Stimulated activated CD4-positive, alpha-beta T cell treated with anti-CD3 and anti-CD28 coated beads, Interleukin-2, amount 100 ng/mL, for 24 hours (primary cell): Measurements from ENCODE around the gene ZNF66.
"Not testable (repeated sequence)": the region's sequence is repeated elsewhere in the genome, so short reads cannot be mapped to it uniquely, and the experiment has no call there.

Source experiments
- DNase-seq, 2 donors: peaks; one replicate each; pipeline ENCODE4 v3.0.0-alpha.2; 2020

The ZNF66 gene

DNA sequence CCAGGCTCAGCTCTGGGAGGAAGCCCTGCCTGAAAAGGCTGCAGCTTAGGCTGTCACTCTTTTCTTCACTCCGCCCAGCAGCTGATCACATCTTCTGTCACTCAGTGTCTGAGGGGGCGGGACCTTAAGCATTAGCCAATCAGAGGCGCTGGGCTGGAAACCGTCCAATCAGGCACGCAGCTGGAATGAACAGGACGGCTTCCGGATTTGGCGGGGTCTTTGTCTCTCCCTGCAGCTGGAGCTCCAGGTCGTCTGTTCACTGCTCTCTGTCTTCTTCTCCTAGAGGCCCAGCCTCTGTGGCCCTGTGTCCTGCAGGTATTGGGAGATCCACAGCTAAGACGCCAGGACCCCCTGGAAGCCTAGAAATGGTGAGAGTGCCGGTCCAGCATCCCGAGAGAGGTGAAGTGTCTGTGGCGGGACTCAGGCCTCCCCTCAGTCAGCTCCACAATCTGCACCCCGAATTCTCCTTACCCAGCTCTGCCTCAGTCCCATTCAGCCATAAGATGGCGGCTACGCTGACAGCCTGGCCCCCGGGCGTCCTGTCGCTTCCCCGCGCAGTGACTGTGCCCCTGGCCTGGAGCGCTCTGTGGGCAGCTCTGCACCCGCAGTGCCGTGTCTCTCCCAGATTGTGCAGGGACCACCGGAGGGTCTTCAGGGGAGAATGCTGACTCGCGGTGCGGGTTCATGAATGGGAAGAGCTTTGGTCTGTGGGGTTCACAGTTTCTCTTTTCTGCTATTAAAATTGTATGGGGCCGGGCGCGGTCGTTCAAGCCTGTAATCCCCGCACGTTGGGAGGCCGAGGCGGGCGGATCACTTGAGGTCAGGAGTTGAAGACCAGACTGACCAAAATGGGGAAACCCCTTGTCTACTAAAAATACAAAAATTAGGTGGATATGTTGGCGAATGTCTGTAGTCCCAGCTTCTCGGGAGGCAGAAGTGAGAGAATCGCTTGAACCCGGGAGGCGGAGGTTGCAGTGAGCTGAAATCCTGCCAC is at the start of gene ZNF66:
TSS of gene ZNF66 (plus strand) at position 222 of the 994 bp plus-strand sequence. CDS start at position 366, 144 bp downstream.
- peak; percentile 91 to 95 for DNase-seq

DNA sequence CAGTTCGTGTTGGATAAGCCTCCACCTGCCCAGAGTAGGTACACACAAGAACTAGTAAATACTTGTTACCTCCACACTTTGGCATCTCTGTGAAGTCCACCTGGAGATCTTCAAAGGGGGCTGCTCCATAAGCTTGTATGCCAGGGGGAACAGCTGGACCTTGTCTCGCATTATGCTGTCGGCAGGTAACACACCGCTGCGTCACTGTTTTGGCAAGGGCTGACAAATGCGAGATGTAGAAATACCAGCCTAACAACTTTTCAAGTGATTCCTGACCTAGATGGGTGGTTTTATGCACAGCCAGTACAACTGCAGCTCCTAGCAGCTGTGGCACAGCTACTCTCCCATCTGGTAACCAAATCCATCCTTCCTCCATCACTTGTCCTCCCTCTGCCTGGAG is 25.9 kb upstream of the ZNF66 start:
- not testable (repeated sequence) for DNase-seq

DNA sequence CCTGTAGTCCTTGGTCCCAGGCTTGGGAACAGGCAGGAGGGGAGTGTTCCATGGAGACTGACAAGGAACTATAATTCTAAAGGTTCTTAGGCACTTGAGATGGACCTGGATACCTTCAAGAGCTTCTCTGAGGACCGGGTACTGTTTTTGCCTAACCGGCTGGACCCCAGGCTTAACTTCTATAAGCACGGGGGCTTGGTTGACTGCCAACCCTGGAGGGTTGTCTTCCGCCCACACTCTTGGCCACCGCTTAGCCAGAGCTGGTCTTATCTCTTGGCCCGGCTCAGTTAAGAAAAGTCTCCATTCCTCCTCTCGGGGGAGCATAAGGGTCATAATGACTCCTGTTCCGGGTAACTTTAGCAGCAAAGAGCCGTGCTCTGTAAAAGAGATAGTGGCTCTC is 23.8 kb upstream of the ZNF66 start:
- not testable (repeated sequence) for DNase-seq

DNA sequence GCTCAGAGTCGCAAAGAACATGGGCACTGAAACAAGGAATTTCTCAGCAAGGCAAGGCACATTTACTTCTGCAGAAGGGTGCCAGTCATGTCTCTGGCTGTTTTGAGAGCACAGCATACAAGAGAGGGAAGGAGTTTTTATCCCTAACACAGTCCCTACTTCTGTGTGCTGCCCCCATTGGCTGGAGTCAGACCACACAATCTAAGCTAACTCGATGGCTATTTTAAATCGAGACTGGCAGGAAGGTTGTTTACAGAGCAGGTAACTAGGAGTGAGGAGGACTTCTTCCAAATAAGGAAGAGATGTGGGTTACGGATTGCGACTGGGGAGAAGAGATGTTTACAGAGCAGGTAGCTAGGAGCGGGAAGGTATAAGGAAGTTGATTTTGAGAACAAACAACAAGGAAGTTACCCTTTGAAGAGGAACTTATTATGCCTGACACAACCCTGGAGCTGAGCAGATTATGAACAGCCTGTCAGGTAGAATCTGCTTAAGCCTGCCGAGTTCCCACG is 6.8 kb upstream of the ZNF66 start:
- DNase-seq, result not testable (repeated sequence)

DNA sequence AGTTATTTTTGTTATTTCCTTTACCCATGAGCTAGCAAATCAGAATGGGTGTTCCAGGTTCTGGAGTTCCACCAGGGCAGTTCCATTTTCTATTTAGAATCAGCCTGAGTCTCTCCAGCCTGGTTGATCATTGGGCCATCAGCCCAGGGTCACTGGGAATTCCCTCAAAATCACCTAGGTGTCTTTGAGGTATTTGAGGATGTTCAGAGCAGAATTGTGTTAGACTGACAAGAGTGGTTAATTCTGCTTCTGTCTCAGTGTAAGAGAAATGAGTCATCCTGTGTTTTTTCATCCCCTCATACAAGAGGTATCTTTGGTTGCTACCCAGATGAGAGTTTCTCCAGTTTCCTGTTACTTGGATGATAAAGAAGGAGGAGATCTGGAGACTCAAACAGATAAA is 11.7 kb downstream of the ZNF66 start:
- DNase-seq, result no peak

DNA sequence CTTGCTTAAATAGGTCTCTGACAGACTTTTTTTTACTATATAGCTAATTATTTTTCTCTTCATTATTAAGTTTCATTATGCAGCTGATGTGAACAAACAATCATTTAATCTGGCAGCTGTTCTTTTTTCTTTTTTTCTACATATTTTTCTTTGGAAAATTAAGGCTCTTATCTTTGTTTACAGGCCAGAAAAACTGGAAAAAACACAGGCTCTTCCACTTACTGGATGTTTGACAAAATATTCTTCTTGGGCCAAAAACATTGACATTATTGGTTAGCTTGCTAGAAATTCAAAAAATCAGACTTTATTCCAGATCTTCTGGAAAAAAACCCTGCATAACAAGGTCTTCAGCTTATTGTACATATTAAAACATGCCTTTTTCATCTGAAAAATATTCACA is 15.7 kb downstream of the ZNF66 start:
- DNase-seq, result no peak

DNA sequence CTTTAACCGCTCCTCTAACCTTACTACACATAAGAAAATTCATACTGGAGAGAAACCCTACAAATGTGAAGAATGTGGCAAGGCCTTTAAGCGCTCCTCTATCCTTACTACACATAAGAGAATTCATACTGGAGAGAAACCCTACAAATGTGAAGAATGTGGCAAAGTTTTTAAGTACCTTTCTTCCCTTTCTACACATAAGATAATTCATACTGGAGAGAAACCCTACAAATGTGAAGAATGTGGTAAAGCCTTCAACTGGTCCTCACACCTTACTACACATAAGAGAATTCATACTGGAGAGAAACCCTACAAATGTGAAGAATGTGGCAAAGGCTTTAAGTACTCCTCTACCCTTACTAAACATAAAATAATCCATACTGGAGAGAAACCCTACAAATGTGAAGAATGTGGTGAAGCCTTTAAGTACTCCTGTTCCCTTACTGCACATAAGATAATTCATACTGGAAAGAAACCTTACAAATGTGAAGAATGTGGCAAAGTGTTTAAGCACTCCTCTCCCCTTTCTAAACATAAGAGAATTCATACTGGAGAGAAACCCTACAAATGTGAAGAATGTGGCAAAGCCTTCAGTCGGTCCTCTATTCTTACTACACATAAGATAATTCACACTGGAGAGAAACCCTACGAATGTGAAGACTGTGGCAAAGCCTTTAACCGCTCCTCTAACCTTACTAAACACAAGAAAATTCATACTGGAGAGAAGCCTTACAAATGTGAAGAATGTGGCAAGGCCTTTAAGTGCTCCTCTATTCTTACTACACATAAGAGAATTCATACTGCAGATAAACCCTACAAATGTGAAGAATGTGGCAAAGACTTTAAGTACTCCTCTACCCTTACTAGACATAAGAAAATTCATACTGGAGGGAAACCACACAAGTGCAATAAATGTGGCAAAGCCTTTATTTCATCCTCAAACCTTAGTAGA is 30.5 kb downstream of the ZNF66 start:
- not testable (repeated sequence) for DNase-seq

DNA sequence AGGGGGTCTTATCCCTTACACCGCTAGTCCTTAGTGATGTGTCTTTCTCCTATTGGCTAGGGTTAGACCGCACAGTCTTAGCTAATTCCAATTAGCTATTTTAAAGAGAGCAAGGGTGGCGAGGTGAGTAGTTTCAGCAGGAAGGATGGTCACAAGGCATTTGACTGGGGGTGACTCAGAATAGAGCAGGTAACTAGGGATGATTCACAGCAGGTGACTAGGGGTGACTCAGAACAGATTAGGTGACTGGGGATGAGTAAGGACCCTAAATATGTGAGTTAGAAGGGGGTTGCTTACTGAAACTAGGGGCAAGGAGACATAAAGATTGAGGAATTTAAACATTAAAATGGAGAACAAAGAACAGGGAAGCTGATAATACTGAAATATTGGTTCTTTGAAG is 64.3 kb downstream of the ZNF66 start:
- no peak for DNase-seq
